RWPE1 (cell line): ENCODE measurements around the gene ZNF277.

Source experiments
- CTCF ChIA-PET: fragments of 350-600 bp; sonication (Branson Sonifier 250); formaldehyde crosslinking; extraction: SDS; loops from one replicate; lab custom pipeline; 2021; lab: Yijun Ruan, JAX
- POLR2A ChIA-PET: fragments of 400-600 bp; formaldehyde crosslinking; extraction: SDS; loops from one replicate; lab custom pipeline; 2020; ENCODE audit warnings: antibody characterized with exemption; ENCODE audit not compliant: low non-redundant PET; lab: Yijun Ruan, JAX
- DNase-seq: peaks from one replicate; pipeline ENCODE4 v3.0.0; 2012; ENCODE audit warnings: low spot score
- H3K27ac ChIP-seq: fragments of 450-650 bp; 2 replicates; pipeline ENCODE4 v1.5.1; 2017
- CTCF ChIP-seq: fragments of 450-650 bp; conservative IDR thresholded peaks from 2 replicates; pipeline ENCODE4 v1.5.1; 2017; ENCODE audit warnings: low read depth, mild to moderate bottlenecking

ZNF277 gene

GRCh38 chr7:112286250-112287086 is 80.0 kb downstream of the ZNF277 start:
- POLR2A ChIA-PET = no interaction called here
- CTCF ChIA-PET = no interaction called here
- TF ChIP-seq CTCF = no peak
- no peak overlapping the region for H3K27ac ChIP-seq
- DNase-seq = no peak

- no peak for TF ChIP-seq CTCF
- H3K27ac ChIP-seq = no peak overlapping the region
- POLR2A ChIA-PET = no interaction called here
- DNase-seq = no peak
- CTCF ChIA-PET = no interaction called here
Observed at GRCh38 chr7:112288301-112288700, 81.8 kb downstream of the ZNF277 start.

- peak; percentile 44 for DNase-seq
- TF ChIP-seq CTCF = no peak
- ChIA-PET POLR2A (no interaction called here), CTCF (no interaction called here)
- no peak overlapping the region for H3K27ac ChIP-seq
Observed at GRCh38 chr7:112290065-112290464, 83.6 kb downstream of the ZNF277 start.

- DNase-seq = no peak
- ChIA-PET CTCF (no interaction called here), POLR2A (no interaction called here)
- H3K27ac ChIP-seq = no peak overlapping the region
- no peak for TF ChIP-seq CTCF
Observed at GRCh38 chr7:112292162-112292561, 85.7 kb downstream of the ZNF277 start.

- POLR2A ChIA-PET = no interaction called here
Observed at GRCh38 chr7:112293416-112293815, 86.9 kb downstream of the ZNF277 start.

GRCh38 chr7:112296432-112296831 is 89.9 kb downstream of the ZNF277 start:
- DNase-seq = no peak
- no peak for TF ChIP-seq CTCF
- H3K27ac ChIP-seq = no peak overlapping the region
- CTCF ChIA-PET = interaction anchor here (0.7 kb wide), 1 partner anchor 25 kb away, joined by 3 read pairs; no protein-coding TSS in a partner anchor
- POLR2A ChIA-PET = no interaction called here

More at GRCh38 chr7:112293416-112293815, 86.9 kb downstream of the ZNF277 start:
- CTCF ChIA-PET = no interaction called here
- no peak for TF ChIP-seq CTCF
- no peak for DNase-seq
- no peak overlapping the region for H3K27ac ChIP-seq
